Cardiac muscle cell (in vitro differentiated cells and primary cell): ENCODE measurements around the gene IP6K1. TPM values are rescaled to one million over a fixed set of nuclear protein-coding genes. Genes with fewer than 3 reads are reported as not detected.

Experiments
- DNase-seq, 2 donors: peaks; one replicate each; pipeline versions ENCODE4 v3.0.0 to v3.0.0-alpha.2; 2010 to 2017; ENCODE audit warnings: low read depth in 1 of 2, low spot score in 1 of 2
- H3K27ac ChIP-seq: fragments of 200-600 bp; sonication (generic); 2 replicates; pipeline ENCODE4 v1.5.1; 2016
- H3K27me3 ChIP-seq: fragments of 200-600 bp; sonication (generic); 2 replicates; pipeline ENCODE4 v1.6.0; 2016; ENCODE audit warnings: control low read depth
- H3K36me3 ChIP-seq: fragments of 200-600 bp; sonication (generic); 2 replicates; pipeline ENCODE4 v1.5.1; 2016; ENCODE audit warnings: control low read depth
- H3K4me1 ChIP-seq: fragments of 200-600 bp; sonication (generic); 2 replicates; pipeline ENCODE4 v1.8.1; 2017; ENCODE audit warnings: low read depth, mild to moderate bottlenecking, mixed run types
- H3K4me3 ChIP-seq: fragments of 200-600 bp; sonication (generic); 2 replicates; pipeline ENCODE4 v1.5.1; 2016; ENCODE audit warnings: mild to moderate bottlenecking
- H3K9me3 ChIP-seq: fragments of 200-600 bp; sonication (generic); 2 replicates; pipeline ENCODE4 v1.5.1; 2017; ENCODE audit warnings: low read depth, mild to moderate bottlenecking, control low read depth
- CTCF ChIP-seq: IDR thresholded peaks from 2 replicates; pipeline ENCODE4 v1.5.1; 2012; ENCODE audit warnings: low read depth, mild to moderate bottlenecking, low read length
- polyA plus RNA-seq: library from polyadenylated mRNA; unstranded; fragments of >200 nt; fragmentation: Nextera tagmentation; extraction: Ambion mirVana; gene quantifications from 2 replicates; pipeline ENCODE4 v1.2.1, GENCODE V29; 2016
- total RNA-seq: library from RNA; depleted of rRNA; stranded (reverse); fragments of >200 nt; gene quantifications from 2 replicates; pipeline ENCODE4 v1.2.3, GENCODE V29; 2016

The IP6K1 gene
- total and polyA plus RNA-seq, 2 experiments from 2014 or later, result 30.1 to 40.3 TPM

GRCh38 chr3:49791571-49791970 is 5.2 kb upstream of the IP6K1 start:
- Histone ChIP-seq H3K36me3 (no peaks in the 10 kb centered on the region), H3K9me3 (no peaks in the 10 kb centered on the region), H3K4me1 (peaks cover 5% of the 10 kb centered on the region), H3K27me3 (no peaks in the 10 kb centered on the region), H3K4me3 (no peak overlapping the region), H3K27ac (no peak overlapping the region)
- TF ChIP-seq CTCF, result no peak
- DNase-seq, result no peak

GRCh38 chr3:49790626-49791411 is 4.5 kb upstream of the IP6K1 start:
- no peak overlapping the region for H3K27ac ChIP-seq
- DNase-seq, result no peak
- H3K27me3 ChIP-seq, result no peaks in the 10 kb centered on the region
- no peak overlapping the region for H3K4me3 ChIP-seq
- H3K4me1 ChIP-seq, result peaks cover 5% of the 10 kb centered on the region
- H3K9me3 ChIP-seq, result no peaks in the 10 kb centered on the region
- no peak for TF ChIP-seq CTCF
- H3K36me3 ChIP-seq, result no peaks in the 10 kb centered on the region

- H3K36me3 ChIP-seq, result no peaks in the 10 kb centered on the region
- TF ChIP-seq CTCF, result no peak
- H3K27me3 ChIP-seq, result no peaks in the 10 kb centered on the region
- no peaks in the 10 kb centered on the region for H3K9me3 ChIP-seq
- H3K4me1 ChIP-seq, result peaks cover 13% of the 10 kb centered on the region
- no peak for DNase-seq
- no peak overlapping the region for H3K27ac ChIP-seq
- H3K4me3 ChIP-seq, result no peak overlapping the region
Measured at GRCh38 chr3:49788056-49788455, 1.7 kb upstream of the IP6K1 start.

GRCh38 chr3:49787536-49787935 is 1.2 kb upstream of the IP6K1 start:
- Histone ChIP-seq H3K4me1 (peaks cover 13% of the 10 kb centered on the region), H3K4me3 (no peak overlapping the region)

GRCh38 chr3:49787182-49787464 is 781 bp upstream of the IP6K1 start:
- Histone ChIP-seq H3K9me3 (no peaks in the 10 kb centered on the region), H3K27me3 (no peaks in the 10 kb centered on the region), H3K27ac (peak overlapping the region; percentile 91), H3K4me1 (peaks cover 13% of the 10 kb centered on the region), H3K4me3 (no peak overlapping the region), H3K36me3 (no peaks in the 10 kb centered on the region)
- TF ChIP-seq CTCF, result no peak
- no peak for DNase-seq

More at GRCh38 chr3:49787536-49787935, 1.2 kb upstream of the IP6K1 start:
- Histone ChIP-seq H3K36me3 (no peaks in the 10 kb centered on the region), H3K27ac (no peak overlapping the region), H3K9me3 (no peaks in the 10 kb centered on the region), H3K27me3 (no peaks in the 10 kb centered on the region)
- DNase-seq, result no peak
- TF ChIP-seq CTCF, result no peak
